ENCODE results near the gene KLC1.

KLC1 gene

DNA sequence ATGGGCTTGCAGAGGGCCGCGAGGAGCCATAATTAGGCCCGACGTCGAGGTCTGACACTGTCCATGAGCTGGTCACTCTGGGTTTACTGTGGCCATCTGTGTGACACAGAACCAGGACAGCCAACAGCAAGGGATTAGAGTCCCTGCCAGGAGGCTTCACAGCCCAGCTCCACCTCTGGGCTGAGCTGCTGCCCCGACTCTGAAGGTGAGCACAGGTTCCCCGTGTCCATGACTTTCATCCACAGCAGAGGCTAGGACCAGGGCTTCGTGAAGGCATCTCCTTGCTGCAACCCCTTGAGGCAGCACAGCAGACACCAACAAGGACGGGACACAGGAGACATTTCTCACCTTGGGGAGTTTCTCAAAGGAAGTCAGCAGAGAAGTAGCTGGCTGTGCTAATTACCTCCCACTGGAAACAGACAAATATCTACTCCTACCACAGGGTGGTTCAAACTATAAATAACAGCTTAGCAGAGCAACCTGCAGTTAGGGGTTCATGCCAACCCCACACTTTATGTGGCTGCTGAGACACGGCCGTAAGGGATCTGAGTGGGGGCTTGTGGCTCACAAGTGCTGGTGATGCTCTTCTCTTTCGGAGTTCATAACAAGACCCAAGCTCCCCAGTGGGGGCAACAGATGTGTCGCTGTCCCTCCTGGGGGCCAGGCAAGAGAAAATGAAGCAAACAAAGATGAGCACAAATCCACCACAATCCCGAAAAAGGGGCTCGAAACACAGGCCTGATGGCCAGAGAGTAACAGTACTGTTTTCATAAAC lies 115.8 kb downstream of the KLC1 start:
- no peaks in the 10 kb centered on the region for H3K36me3 ChIP-seq (ENCODE audit: control insufficient read depth, insufficient read depth, low read length)
- H3K27ac ChIP-seq (ENCODE audit: low read depth, low read length, severe bottlenecking) = no peak overlapping the region
- H3K4me1 ChIP-seq (ENCODE audit: control insufficient read depth, insufficient read depth, low read length, poor library complexity, severe bottlenecking) = peaks cover 10% of the 10 kb centered on the region
- H3K9me3 ChIP-seq (ENCODE audit: control insufficient read depth, low read length) = no peaks in the 10 kb centered on the region
- 90 to 93% methylated on average over 11 to 14 of the region's 15 CpGs for WGBS, 2 experiments (ENCODE audit: insufficient coverage in 2 of 2)
- no peak overlapping the region for H3K4me3 ChIP-seq (ENCODE audit: extremely low read depth, insufficient read depth, low read length, poor library complexity, severe bottlenecking)

DNA sequence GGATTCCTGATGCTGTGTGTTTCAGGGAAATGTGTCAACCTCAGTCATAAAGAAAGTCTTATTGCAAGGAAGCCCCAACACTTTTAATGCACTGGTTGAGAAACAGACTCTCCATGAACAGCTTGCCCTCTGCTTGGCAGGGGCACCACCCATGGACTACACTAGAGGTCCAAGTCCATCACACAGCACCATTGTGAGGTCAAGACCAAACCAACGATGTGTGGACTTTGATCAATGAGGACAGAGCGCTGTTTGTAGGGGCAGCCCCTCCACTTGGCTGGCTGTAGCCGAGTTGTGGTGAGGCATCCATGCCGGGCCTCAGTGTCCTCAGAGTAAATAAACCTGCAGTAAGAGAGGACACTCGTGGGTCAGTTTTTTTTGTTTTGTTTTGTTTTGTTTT lies 116.4 kb downstream of the KLC1 start:
- Histone ChIP-seq H3K9me3 (ENCODE audit: control insufficient read depth, low read length) (no peaks in the 10 kb centered on the region), H3K36me3 (ENCODE audit: control insufficient read depth, insufficient read depth, low read length) (no peaks in the 10 kb centered on the region), H3K27ac (ENCODE audit: low read depth, low read length, severe bottlenecking) (no peak overlapping the region), H3K4me3 (ENCODE audit: extremely low read depth, insufficient read depth, low read length, poor library complexity, severe bottlenecking) (no peak overlapping the region), H3K4me1 (ENCODE audit: control insufficient read depth, insufficient read depth, low read length, poor library complexity, severe bottlenecking) (peaks cover 10% of the 10 kb centered on the region)
- 96 to 97% methylated on average over 4 to 5 of the region's 5 CpGs for WGBS, 2 experiments (ENCODE audit: insufficient coverage in 2 of 2)

DNA sequence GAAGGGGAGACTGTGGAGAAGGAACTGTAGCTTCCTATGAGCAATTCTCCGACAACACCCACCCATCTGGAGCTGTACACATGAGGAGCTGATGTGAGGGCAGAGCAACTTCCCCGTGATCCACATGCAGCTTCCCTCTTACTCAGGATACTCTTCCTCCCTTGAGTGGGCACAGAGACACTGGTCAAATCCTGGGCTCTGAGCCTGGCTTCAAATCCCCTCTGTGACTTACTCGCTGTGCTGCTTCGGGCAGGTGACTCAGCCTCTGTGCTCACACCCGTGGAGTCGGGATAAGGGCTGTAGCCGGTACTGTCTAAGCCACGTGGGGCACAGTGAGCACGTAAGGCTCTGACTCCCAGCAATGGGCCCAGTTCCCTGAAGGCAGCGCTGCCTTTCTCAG lies 117.7 kb downstream of the KLC1 start:
- WGBS, 2 experiments (ENCODE audit: insufficient coverage in 2 of 2) = 87 to 93% methylated on average over 5 to 10 of the region's 10 CpGs
- Histone ChIP-seq H3K36me3 (ENCODE audit: control insufficient read depth, insufficient read depth, low read length) (no peaks in the 10 kb centered on the region), H3K4me1 (ENCODE audit: control insufficient read depth, insufficient read depth, low read length, poor library complexity, severe bottlenecking) (peaks cover 2% of the 10 kb centered on the region), H3K27ac (ENCODE audit: low read depth, low read length, severe bottlenecking) (no peak overlapping the region), H3K9me3 (ENCODE audit: control insufficient read depth, low read length) (no peaks in the 10 kb centered on the region), H3K4me3 (ENCODE audit: extremely low read depth, insufficient read depth, low read length, poor library complexity, severe bottlenecking) (no peak overlapping the region)

DNA sequence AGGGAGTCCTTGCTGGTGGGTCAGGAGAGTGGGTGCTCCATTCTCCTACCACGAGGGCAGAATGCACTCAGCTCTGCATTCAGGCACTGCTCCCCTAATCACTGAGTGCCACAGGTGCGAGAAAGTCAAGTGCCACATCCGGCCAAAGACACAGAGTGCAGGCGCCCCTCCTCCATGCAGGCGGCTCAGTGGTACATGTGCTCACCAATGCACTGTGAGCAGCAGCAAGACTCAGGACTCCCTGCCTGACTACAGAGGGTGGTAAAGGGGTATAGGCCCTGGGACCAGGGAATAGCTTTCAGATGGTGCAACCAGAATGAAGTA lies 119.5 kb downstream of the KLC1 start:
- H3K36me3 ChIP-seq (ENCODE audit: control insufficient read depth, insufficient read depth, low read length) = no peaks in the 10 kb centered on the region
- H3K4me3 ChIP-seq (ENCODE audit: extremely low read depth, insufficient read depth, low read length, poor library complexity, severe bottlenecking) = no peak overlapping the region
- H3K27ac ChIP-seq (ENCODE audit: low read depth, low read length, severe bottlenecking) = no peak overlapping the region
- WGBS, 2 experiments (ENCODE audit: insufficient coverage in 2 of 2) = 91 to 100% methylated on average over 4 to 5 of the region's 5 CpGs
- H3K9me3 ChIP-seq (ENCODE audit: control insufficient read depth, low read length) = no peaks in the 10 kb centered on the region
- H3K4me1 ChIP-seq (ENCODE audit: control insufficient read depth, insufficient read depth, low read length, poor library complexity, severe bottlenecking) = no peaks in the 10 kb centered on the region

DNA sequence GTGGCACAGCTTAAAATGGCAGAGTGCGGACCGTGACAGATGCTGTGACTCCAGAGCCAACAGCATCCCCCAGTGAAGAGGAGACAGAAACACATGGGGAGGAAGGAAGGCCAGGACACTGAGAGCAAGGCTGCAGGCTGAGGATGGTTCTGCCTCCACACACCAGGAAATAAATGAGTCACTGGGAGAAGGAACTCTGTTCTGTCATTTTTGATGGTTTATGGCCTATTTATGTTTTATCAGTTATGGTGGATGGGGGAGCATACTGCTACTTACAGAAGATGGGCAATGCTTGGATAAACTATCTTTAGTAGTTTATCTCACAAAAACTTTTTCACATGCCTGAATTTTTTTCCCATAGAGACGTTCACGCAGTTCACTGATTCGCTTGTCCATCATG lies 120.4 kb downstream of the KLC1 start:
- WGBS, 2 experiments (ENCODE audit: insufficient coverage in 2 of 2) = 94 to 95% methylated on average over 2 to 3 of the region's 5 CpGs

DNA sequence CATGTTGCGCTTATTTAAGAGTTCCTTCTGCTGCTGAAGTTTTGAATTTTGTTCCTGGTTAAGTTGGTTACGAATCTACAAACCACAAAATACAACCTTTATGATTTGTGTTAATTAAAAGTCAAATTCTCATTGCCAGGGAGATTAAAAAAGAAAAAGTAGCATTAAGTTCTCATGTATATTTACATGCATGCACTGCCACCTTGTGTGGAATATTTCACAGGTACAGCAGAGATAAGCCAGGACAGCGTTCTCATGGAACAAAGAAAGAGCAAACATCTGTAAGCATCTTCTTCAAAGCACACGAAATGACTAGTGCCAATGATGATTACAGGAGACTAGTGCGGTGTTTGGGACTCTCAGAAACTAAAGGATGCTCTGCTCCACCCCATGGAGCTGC lies 120.8 kb downstream of the KLC1 start:
- no peaks in the 10 kb centered on the region for H3K9me3 ChIP-seq (ENCODE audit: control insufficient read depth, low read length)
- H3K36me3 ChIP-seq (ENCODE audit: control insufficient read depth, insufficient read depth, low read length) = no peaks in the 10 kb centered on the region
- 94 to 95% methylated on average over 2 to 3 of the region's 5 CpGs for WGBS, 2 experiments (ENCODE audit: insufficient coverage in 2 of 2)
- H3K4me1 ChIP-seq (ENCODE audit: control insufficient read depth, insufficient read depth, low read length, poor library complexity, severe bottlenecking) = no peaks in the 10 kb centered on the region
- H3K27ac ChIP-seq (ENCODE audit: low read depth, low read length, severe bottlenecking) = no peak overlapping the region
- H3K4me3 ChIP-seq (ENCODE audit: extremely low read depth, insufficient read depth, low read length, poor library complexity, severe bottlenecking) = no peak overlapping the region

More for the DNA sequence above, 120.4 kb downstream of the KLC1 start:
- H3K4me3 ChIP-seq (ENCODE audit: extremely low read depth, insufficient read depth, low read length, poor library complexity, severe bottlenecking) = no peak overlapping the region
- H3K27ac ChIP-seq (ENCODE audit: low read depth, low read length, severe bottlenecking) = no peak overlapping the region
- no peaks in the 10 kb centered on the region for H3K4me1 ChIP-seq (ENCODE audit: control insufficient read depth, insufficient read depth, low read length, poor library complexity, severe bottlenecking)
- no peaks in the 10 kb centered on the region for H3K36me3 ChIP-seq (ENCODE audit: control insufficient read depth, insufficient read depth, low read length)
- H3K9me3 ChIP-seq (ENCODE audit: control insufficient read depth, low read length) = no peaks in the 10 kb centered on the region

Data from mesodermal cell (in vitro differentiated cells).